HG03342 (cell line): ENCODE measurements around the gene APOBEC3C.
A peak's percentile ranks its signal among the peaks of the same experiment; 100 is the strongest.
"Not testable (repeated sequence)": the region's sequence is repeated elsewhere in the genome, so short reads cannot be mapped to it uniquely, and the experiment has no call there.

Experiments used
- ATAC-seq: cut with Tn5 transposase; IDR thresholded peaks from one replicate; pipeline ENCODE4 v1.9.1; 2021; ENCODE audit warnings: mild to moderate bottlenecking, moderate library complexity; ENCODE audit not compliant: unreplicated experiment

APOBEC3C gene

DNA sequence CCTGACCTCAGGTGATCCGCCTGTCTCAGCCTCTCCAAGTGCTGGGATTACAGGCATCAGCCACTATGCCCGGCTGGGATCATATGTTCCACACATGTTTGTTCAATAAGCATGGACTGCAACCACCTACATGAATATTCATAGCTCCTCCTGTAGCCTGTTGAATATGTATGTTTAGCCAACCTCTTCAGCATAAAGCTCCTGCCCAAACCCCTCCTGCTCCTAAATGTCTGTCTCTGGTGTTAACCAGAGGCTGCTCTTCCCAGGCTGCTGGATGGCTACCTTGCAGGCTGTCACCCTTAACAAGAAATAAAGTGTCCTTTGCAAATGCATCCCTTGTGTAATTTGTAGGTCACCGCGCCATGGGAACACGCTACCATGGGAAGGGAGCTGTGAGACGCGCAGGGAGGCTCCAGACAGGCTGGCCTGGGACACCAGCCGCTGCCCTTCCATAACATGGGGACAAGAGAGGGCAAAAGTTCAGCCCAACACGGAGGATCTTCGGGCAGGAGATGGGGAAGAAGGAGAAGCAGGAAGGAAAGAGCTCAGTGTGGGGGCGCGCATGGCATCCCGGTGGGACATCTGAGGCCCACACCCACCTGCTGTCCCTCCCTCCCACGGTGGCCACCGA, 6.1 kb downstream of the APOBEC3C start:
- ATAC-seq, result not testable (repeated sequence)

DNA sequence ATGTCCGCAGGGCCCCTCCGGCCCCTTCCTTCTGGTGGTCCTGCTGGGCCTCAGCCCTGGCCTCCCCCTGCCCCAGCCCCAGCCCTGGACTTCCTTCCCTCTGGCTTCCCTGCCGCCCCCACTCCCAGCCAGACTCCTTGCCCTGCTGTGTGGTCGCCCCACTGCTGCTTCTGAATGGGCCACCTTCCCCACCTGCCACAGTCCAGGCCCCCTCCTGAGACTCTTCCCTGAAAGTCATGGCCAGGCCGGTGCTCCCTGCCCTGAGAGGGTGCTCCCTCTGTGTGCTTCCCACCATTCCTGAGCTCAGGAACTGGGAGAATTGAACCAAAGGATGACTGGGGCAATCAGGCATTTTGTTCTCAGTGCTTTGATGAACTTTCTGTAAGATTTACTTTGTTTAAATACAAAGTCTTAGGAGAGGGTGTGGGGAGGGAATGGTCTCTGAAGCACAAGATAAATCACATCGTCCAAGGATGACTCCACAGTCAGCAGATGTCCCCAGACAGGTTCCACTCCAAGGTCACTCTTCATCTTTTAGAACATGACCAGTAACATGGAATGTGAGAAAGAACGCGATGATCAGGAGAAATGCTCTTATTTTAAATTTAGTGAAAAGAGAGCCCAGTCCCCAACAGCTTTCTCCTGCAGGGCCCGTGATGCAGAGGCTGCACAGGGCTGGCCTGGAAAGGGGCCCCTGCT, 7.6 kb downstream of the APOBEC3C start:
- no peak for ATAC-seq

DNA sequence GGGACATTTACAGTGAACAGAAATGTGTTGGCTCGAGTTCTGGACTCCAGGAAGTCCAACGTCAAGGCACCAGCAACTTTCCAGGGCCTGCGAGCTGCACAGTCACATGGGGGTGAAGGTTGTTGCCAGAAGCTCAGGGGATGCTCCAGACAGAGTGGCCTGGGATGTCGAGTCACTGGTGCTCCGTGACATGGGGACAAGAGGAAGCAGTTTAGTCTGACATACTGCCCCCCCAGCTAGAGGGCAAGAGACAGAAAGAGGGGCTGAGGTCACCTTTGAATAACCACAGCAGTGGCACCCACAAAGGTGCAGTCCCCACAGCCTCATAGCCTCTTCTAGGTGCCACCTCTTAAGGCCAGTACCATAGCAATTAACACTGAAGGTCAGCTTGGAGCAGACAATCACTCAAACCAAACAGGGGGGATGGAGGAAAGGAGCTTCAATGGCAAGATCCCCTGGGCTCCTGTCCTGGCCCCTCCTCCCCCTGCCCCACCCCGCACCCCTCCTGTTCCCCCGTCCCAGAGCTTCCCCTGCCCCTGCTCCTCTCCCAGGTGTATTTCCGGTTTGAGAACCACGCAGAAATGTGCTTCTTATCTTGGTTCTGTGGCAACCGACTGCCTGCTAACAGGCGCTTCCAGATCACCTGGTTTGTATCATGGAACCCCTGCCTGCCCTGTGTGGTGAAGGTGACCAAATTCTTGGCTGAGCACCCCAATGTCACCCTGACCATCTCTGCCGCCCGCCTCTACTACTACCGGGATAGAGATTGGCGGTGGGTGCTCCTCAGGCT, 10.7 kb downstream of the APOBEC3C start:
- ATAC-seq, result no peak

GRCh38 chr22:39026509-39027150, 12.6 kb downstream of the APOBEC3C start:
- ATAC-seq, result no peak

- no peak for ATAC-seq
Measured at GRCh38 chr22:39027717-39028116, 13.7 kb downstream of the APOBEC3C start.

DNA sequence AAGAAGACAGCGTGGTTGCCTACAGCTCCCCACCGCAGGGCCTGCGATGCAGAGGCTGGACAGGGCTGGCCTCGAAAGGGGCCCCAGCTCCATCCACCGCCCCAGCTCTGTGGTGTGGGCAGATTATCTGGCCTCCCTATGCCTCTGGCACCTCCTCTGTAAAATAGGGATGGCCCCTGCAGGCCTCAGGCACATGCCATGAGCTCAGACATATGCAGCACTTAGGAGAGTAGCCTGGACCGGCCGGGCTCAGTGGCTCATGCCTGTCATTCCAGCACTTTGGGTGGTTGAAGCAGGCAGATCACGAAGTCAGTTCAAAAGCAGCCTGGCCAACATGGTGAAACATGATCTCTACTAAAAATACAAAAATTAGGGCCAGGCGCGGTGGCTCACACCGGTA, 14.2 kb downstream of the APOBEC3C start:
- no peak for ATAC-seq

DNA sequence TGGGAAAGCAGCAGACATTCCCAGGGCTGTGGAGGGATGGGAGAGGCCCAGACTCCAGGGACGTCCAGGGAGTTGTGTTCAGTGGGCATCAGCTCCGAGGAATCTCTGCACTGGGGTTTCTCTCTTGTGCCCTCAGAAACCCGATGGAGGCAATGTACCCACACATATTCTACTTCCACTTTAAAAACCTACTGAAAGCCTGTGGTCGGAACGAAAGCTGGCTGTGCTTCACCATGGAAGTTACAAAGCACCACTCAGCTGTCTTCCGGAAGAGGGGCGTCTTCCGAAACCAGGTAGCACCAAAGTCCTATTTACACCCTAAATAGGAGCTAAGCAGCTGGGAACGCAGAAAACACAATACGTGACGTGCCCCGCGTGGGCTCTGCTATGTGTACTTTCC, 15.2 kb downstream of the APOBEC3C start:
- no peak for ATAC-seq

- no peak for ATAC-seq
Measured at GRCh38 chr22:39030705-39031104, 16.6 kb downstream of the APOBEC3C start.

DNA sequence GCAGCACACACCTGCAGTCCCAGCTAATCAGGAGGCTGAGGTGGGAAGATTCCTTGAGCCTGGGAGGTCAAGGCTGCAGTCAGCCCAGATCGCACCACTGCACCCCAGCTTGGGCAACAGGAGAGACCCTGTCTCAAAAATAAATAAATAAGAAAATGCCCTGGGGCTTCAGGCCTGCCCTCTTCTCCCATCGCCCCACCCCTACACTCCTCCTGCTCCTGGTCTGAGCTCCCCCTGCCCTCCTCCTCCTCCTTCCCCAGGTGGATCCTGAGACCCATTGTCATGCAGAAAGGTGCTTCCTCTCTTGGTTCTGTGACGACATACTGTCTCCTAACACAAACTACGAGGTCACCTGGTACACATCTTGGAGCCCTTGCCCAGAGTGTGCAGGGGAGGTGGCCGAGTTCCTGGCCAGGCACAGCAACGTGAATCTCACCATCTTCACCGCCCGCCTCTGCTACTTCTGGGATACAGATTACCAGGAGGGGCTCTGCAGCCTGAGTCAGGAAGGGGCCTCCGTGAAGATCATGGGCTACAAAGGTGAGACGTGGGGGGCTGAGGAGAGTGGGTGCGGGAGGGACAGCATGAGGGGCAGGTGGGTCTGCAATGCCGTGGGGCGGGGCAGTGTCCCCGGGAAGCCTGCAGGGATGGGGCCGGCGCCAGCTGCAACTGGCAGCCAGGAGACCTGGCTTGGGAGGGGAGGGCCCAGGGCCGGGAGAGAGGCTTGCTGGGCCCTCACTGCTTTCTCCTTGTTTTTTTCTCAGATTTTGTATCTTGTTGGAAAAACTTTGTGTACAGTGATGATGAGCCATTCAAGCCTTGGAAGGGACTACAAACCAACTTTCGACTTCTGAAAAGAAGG, 17.6 kb downstream of the APOBEC3C start:
- ATAC-seq, result not testable (repeated sequence)

- not testable (repeated sequence) for ATAC-seq
Measured at GRCh38 chr22:39037071-39037470, 23.0 kb downstream of the APOBEC3C start.

GRCh38 chr22:39039306-39040126, 25.5 kb downstream of the APOBEC3C start:
- no peak for ATAC-seq

- ATAC-seq, result not testable (repeated sequence)
Measured at GRCh38 chr22:39040155-39040537, 26.1 kb downstream of the APOBEC3C start.

- ATAC-seq, result peak; percentile 83
Measured at GRCh38 chr22:39040538-39041296, 26.7 kb downstream of the APOBEC3C start, which contains the start of gene APOBEC3F. APOBEC3F (plus strand) TSS chr22:39040864; CDS start chr22:39040961, 97 bp downstream.

DNA sequence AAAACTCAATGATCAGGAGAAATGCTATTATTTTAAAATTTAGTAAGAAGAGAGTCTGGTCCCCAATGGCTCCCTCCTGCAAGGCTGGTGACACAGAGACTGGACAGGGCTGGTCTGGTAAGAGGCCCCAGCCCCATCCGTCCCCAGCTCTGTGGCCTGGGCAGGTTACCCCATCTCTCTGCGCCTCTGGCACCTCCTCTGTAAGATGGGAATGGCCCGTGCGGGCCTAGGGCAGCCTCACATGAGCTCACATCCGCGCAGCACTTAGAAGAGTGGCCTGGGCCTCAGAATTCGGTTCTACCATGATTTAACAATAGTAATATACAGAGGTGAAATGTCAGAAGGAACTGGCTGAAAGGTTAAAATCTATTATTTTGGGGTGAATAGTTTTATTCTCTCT, 27.9 kb downstream of the APOBEC3C start:
- no peak for ATAC-seq

DNA sequence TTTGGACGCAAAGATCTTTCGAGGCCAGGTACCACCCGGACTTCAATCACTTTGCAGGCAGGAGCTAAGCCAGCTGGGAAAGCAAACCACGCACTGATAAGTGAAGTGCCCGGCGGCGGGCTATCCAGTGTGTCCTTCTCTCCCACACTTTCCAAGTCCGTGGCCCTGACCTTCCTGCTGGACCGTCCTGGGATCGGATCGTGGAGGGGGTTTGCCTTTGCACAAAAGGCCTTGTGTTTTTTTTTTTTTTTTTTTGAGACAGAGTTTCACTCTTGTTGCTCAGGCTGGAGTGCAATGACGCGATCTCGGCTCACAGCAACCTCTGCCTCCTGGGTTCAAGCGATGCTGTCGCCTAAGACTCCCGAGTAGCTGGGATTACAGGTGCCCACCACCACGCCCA, 29.0 kb downstream of the APOBEC3C start:
- not testable (repeated sequence) for ATAC-seq

DNA sequence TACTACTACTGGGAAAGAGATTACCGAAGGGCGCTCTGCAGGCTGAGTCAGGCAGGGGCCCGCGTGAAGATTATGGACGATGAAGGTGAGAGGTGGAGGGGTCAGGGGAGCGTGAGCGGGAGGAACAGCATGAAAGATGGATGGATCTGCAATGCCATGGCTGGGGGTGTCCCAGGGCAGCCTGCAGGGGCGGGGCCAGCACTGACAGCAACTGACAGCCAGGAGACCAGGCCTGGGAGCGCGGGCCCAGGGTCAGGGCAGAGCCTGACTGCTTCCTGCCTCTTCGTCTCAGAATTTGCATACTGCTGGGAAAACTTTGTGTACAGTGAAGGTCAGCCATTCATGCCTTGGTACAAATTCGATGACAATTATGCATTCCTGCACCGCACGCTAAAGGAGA, 31.1 kb downstream of the APOBEC3C start:
- ATAC-seq, result not testable (repeated sequence)

DNA sequence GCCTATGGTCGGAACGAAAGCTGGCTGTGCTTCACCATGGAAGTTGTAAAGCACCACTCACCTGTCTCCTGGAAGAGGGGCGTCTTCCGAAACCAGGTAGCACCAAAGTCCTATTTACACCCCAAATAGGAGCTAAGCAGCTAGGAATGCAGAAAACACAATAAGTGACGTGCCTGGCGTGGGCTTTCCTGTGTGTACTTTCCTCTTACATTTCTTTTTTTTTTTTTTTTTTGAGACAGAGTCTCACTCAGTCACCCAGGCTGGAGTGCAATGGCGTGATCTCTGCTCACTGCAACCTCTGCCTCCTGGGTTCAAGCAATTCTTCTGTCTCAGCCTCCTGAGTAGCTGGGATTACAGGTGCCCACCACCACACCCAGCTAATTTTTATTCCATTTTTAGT, 35.4 kb downstream of the APOBEC3C start:
- not testable (repeated sequence) for ATAC-seq

DNA sequence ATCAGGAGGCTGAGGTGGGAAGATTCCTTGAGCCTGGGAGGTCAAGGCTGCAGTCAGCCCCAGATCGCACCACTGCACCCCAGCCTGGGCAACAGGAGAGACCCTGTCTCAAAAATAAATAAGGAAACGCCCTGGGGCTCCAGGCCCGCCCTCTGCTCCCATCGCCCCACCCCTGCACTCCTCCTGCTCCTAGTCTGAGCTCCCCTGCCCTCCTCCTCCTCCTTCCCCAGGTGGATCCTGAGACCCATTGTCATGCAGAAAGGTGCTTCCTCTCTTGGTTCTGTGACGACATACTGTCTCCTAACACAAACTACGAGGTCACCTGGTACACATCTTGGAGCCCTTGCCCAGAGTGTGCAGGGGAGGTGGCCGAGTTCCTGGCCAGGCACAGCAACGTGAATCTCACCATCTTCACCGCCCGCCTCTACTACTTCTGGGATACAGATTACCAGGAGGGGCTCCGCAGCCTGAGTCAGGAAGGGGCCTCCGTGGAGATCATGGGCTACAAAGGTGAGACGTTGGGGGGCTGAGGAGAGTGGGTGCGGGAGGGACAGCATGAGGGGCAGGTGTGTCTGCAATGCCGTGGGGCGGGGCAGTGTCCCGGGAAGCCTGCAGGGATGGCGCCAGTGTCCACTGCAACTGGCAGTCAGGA, 37.9 kb downstream of the APOBEC3C start:
- not testable (repeated sequence) for ATAC-seq
